Stimulated activated effector memory CD8-positive, alpha-beta T cell treated with anti-CD3 and anti-CD28 coated beads, Interleukin-12 subunit alpha, Interleukin-12 subunit beta, amount 100 ng/mL, for 72 hours (primary cell): ENCODE measurements around the gene INTS7.
"Not testable (repeated sequence)": the region's sequence is repeated elsewhere in the genome, so short reads cannot be mapped to it uniquely, and the experiment has no call there.

Experiments used
- ATAC-seq: fragments of 150-1000 bp; cut with Tn5 transposase; 2 replicates; pipeline ENCODE4 v1.10.0; 2021
- DNase-seq, 2 donors: peaks; one replicate each; pipeline ENCODE4 v3.0.0; 2021 to 2022; ENCODE audit warnings: low spot score in 2 of 2
- H3K27ac Mint-ChIP-seq: one replicate; pipeline ENCODE4 v1.8.0; 2022; ENCODE audit warnings: mild to moderate bottlenecking, mixed read lengths
- H3K36me3 Mint-ChIP-seq: one replicate; pipeline ENCODE4 v1.8.0; 2022; ENCODE audit warnings: mild to moderate bottlenecking, mixed read lengths
- H3K4me1 Mint-ChIP-seq: one replicate; pipeline ENCODE4 v1.8.0; 2022; ENCODE audit warnings: mixed read lengths
- H3K4me3 Mint-ChIP-seq: one replicate; pipeline ENCODE4 v1.8.0; 2022; ENCODE audit warnings: mild to moderate bottlenecking, mixed read lengths
- H3K9me3 Mint-ChIP-seq: one replicate; pipeline ENCODE4 v1.8.0; 2022; ENCODE audit warnings: mixed read lengths

The INTS7 gene

GRCh38 chr1:211918843-211919414 is 116.4 kb downstream of the INTS7 start:
- no peaks in the 10 kb centered on the region for H3K36me3 Mint-ChIP-seq
- no peaks in the 10 kb centered on the region for H3K9me3 Mint-ChIP-seq
- no peak for DNase-seq
- no peak for ATAC-seq
- peak overlapping the region; percentile 41 for H3K27ac Mint-ChIP-seq
- H3K4me3 Mint-ChIP-seq, result no peak overlapping the region
- no peaks in the 10 kb centered on the region for H3K4me1 Mint-ChIP-seq

- not testable (repeated sequence) for H3K4me3 Mint-ChIP-seq, ATAC-seq, H3K27ac Mint-ChIP-seq, DNase-seq, H3K9me3 Mint-ChIP-seq, H3K36me3 Mint-ChIP-seq, H3K4me1 Mint-ChIP-seq
These were observed 118.9 kb downstream of the INTS7 start for GRCh38 chr1:211916458-211916857.

GRCh38 chr1:211915924-211916323 is 119.4 kb downstream of the INTS7 start:
- Mint-ChIP-seq H3K27ac (no peak overlapping the region), H3K9me3 (no peaks in the 10 kb centered on the region), H3K4me1 (no peaks in the 10 kb centered on the region), H3K36me3 (no peaks in the 10 kb centered on the region), H3K4me3 (no peak overlapping the region)
- DNase-seq (no peak), ATAC-seq (no peak)

DNA sequence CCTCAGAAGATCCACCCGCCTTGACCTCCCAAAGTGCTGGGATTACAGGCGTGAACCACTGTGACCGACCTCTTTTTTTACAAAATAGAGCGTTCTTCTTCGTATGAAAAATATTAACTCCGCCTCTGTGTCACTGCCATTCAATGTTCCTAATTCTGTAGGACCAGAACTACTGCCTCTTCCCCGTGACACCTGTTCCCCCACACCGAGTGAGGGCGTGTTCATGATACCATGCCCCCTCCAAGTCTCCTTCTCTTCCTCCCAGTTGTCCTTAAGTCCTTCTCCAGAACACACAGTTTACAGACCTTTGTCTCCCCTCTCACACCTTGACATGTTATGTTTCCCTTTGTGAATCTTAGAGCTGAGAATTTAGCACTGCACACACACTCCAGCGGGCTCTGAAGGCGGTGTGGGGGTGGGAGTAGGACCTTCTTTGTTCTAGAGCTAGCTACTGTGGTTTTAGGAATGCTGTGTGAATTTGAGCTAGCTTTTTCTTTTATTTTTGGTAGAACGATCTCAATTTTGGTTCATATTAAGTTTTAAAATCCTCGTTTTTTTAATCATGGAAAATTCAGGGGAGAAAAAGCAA is 122.4 kb downstream of the INTS7 start:
- Mint-ChIP-seq H3K4me3 (no peak overlapping the region), H3K27ac (no peak overlapping the region), H3K9me3 (no peaks in the 10 kb centered on the region), H3K36me3 (no peaks in the 10 kb centered on the region), H3K4me1 (no peaks in the 10 kb centered on the region)
- DNase-seq, result no peak
- ATAC-seq, result no peak

GRCh38 chr1:211912038-211912437 is 123.3 kb downstream of the INTS7 start:
- Mint-ChIP-seq H3K4me3 (no peak overlapping the region), H3K27ac (no peak overlapping the region), H3K4me1 (no peaks in the 10 kb centered on the region), H3K36me3 (no peaks in the 10 kb centered on the region), H3K9me3 (no peaks in the 10 kb centered on the region)
- no peak for DNase-seq
- ATAC-seq, result no peak

DNA sequence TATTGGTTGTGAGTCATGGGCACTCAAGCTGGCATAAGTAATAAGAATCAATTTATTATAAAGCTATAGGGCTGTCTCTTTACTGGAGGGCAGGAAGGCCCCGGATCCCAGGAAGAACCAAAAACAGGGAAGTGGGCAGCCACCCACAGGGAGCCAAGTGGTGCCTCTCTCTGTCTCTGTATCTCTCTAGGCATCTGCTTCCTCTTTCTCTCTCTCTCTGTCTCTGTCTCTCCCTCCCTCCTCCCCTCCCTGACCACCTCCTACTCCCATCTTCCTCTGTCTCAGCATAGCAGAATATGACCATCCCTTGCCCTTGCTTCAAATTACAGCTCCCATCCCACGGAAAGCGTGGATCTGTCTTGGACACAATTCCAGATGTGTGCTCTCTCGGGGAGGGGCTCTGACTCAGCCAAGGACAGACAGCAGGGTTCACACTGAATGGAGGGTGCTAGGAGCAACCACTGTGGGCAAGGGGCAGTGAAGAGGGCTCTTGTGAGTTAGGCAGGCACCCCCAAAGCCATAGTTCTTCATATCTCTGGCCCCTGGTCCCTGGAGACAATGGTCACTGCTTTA is 124.4 kb downstream of the INTS7 start:
- Mint-ChIP-seq H3K9me3 (no peaks in the 10 kb centered on the region), H3K4me3 (no peak overlapping the region), H3K27ac (no peak overlapping the region), H3K36me3 (no peaks in the 10 kb centered on the region), H3K4me1 (no peaks in the 10 kb centered on the region)
- ATAC-seq (no peak), DNase-seq (no peak)

DNA sequence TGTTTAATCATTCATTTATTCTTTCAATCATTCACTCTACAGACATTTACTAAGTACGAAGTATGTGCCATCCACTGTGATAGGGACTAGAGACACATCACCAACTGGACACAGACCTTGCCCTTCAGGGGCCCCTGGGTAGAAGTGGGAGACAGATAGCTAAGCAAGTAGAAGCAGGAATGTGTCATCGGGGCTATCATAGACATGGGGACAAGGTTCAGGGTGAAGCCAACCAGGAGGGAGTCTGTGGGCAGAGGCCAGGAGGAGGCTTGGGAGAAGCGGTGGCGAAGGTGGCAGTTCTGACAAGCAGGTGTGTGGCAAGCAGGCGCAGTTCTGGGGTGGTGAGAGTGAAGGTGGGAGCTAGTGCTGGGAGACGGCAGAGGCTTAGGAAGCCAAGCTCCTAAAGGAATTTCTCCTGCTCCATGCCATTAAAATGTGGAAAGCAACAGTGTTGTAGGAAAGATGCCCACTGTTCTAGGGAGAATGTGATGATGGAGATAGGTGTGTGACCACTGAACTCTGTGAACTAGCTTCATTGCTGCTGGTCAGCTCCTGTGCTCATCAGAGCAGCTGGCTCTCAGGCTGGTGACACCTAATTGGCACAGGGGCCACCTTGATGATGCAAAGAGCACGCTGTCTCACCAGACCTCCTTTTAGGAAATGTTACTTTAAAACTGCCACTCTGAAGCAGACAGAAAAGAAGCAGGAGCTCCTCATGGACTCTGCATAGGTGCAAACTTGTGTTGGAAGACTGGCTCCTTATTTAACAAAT is 125.1 kb downstream of the INTS7 start:
- ATAC-seq (no peak), DNase-seq (no peak)
- H3K27ac Mint-ChIP-seq, result no peak overlapping the region
- H3K9me3 Mint-ChIP-seq, result no peaks in the 10 kb centered on the region
- no peak overlapping the region for H3K4me3 Mint-ChIP-seq
- no peaks in the 10 kb centered on the region for H3K4me1 Mint-ChIP-seq
- no peaks in the 10 kb centered on the region for H3K36me3 Mint-ChIP-seq

DNA sequence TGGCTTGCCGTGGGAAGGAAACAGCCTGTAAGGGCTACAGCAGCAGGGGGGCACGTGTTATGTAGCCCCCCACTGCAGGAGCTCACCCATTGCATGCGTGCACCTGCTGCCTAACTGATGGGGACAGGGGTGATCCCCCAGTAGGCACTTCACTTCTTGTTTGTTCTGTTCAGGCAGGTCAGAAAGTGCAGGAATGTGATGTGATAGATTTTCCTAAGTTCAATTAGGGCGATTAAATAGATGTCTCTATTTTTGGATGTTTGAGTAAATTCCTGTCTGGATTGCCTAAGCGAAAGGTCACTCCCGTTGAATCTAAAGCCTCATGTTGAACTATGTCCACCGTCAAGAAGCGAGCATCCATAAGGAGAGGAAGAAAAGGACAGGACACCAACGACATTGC is 126.0 kb downstream of the INTS7 start:
- ATAC-seq (no peak), DNase-seq (no peak)
- Mint-ChIP-seq H3K9me3 (no peaks in the 10 kb centered on the region), H3K36me3 (no peaks in the 10 kb centered on the region), H3K27ac (no peak overlapping the region), H3K4me1 (no peaks in the 10 kb centered on the region), H3K4me3 (no peak overlapping the region)

DNA sequence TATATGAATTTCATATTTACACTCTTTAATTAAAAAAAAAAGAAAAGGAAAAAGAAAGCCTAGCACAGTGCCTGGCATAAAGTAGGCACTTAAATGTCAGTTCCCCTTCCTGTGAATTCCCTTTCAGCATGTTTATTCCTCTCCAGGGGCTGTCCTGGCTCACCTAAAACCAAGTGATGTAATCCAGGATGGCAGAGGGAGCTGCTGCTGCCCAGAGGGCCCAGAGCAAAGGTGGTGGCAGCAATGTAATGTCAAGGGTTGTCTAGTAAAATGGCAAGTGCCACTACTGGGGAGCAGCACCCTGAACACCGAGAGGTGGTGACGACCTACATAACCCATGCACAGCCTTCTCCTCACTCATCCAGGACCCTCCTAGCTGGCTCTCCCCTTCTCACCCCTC is 126.4 kb downstream of the INTS7 start:
- H3K36me3 Mint-ChIP-seq, result no peaks in the 10 kb centered on the region

DNA sequence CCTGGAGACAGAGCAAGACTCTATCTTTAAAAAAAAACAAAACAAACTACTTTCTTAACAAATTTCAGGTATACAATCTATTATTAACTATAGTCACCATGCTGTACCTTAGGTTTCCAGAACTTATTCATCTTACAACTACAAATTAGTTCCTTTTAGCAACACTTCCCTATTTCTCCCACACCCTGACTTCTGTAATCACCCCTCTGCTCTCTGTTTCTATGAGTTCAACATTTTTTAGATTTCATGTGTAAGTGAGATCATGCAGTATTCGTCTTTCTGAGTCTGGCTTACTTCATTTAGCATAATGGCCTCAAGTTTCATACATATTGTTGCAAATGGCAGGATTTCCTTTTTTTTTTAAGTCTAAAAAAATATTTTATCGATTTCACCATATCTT is 126.9 kb downstream of the INTS7 start:
- ATAC-seq (no peak), DNase-seq (no peak)
- Mint-ChIP-seq H3K4me1 (no peaks in the 10 kb centered on the region), H3K9me3 (no peaks in the 10 kb centered on the region), H3K4me3 (no peak overlapping the region), H3K36me3 (no peaks in the 10 kb centered on the region), H3K27ac (no peak overlapping the region)

More for the DNA sequence above, 126.4 kb downstream of the INTS7 start:
- no peaks in the 10 kb centered on the region for H3K9me3 Mint-ChIP-seq
- H3K4me1 Mint-ChIP-seq, result no peaks in the 10 kb centered on the region
- ATAC-seq (no peak), DNase-seq (no peak)
- H3K27ac Mint-ChIP-seq, result no peak overlapping the region
- no peak overlapping the region for H3K4me3 Mint-ChIP-seq

DNA sequence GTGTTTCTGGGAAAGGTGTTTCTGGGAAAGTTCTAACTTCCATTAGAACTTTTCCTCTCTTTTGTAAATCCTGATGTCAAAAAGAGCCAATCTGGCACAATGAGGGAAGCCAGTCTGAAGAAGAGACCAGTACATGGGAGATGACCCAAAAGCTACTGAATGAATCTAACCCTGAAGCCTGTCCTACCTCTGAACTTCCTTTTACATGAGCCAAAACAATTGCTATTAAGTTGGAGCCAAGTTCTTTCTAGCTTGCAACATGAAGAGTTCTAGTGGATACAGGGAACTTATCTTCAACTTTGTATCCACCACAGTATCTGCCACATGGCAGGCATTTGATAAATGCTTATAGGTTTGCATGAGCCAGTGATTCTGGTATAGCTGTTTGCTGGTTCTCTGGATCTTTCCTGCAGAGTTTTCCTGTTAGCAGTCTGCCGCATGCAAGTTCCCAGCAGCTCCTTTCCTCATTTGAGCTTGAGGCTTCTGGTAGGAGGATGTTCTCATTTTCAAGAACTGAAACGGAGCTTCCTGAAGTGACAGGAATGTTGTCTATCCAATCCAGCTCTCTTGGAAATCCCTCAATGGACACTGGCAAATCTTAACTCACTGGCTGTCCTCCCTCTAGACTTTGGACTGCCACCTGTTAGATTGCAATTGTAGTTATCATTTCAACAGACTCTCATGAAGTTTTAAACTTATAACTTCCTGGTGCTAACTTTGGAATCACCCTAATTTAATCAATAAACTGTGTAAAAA is 131.7 kb downstream of the INTS7 start:
- Mint-ChIP-seq H3K4me3 (no peak overlapping the region), H3K27ac (no peak overlapping the region), H3K36me3 (no peaks in the 10 kb centered on the region), H3K9me3 (no peaks in the 10 kb centered on the region), H3K4me1 (no peaks in the 10 kb centered on the region)
- ATAC-seq (no peak), DNase-seq (no peak)

DNA sequence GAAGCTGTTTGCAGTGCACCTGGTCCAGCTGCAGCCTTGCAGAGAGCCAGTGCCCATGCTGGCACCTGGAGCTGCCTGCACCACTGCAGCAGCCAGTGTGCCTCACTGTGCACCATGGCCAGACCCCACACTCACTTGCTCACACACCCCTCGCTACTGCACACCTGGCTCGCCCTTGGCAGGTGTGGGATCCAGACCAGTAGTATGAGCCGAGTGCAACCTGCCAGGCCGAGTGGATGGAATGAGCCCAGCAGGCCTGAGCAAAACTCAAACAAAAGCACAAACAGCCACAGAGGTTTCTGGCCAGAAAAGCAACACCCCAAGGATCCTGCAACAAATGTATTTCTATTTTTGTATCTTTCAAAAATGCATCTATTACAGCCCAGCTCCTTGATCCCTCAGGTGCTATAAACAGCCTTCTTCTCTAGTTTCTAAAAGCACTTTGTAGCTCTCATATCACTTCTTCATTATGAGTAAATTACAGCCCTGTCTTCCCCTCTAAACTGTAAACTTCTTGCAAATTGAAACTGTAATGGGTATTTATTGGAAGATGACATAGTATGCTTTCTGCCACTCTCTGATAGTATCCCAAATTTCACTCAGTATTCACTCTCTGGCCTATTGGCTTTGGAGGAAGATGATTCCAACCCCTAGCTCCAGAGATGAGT is 132.6 kb downstream of the INTS7 start:
- H3K9me3 Mint-ChIP-seq, result no peaks in the 10 kb centered on the region
- H3K27ac Mint-ChIP-seq, result no peak overlapping the region
- H3K4me1 Mint-ChIP-seq, result no peaks in the 10 kb centered on the region
- ATAC-seq (peak; percentile 44), DNase-seq (no peak)
- no peaks in the 10 kb centered on the region for H3K36me3 Mint-ChIP-seq
- no peak overlapping the region for H3K4me3 Mint-ChIP-seq

DNA sequence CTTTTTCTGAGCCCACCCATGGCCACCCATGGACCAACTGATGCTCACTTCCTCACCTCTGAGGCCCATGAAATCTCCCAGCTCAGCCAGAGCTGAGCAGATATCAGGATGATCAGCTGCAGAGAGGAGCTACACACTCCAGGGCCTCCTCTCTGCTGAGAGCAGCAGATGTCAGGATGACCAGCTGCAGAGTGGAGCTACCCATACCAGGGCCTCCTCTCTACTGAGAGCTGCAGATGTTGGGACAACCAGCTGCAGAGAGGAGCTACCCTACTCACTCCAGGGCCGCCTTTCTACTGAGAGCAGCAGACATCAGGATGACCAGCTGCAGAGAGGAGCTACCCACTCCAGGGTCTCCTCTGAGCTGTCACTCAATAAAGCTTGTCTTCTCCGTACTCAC is 133.4 kb downstream of the INTS7 start:
- no peaks in the 10 kb centered on the region for H3K9me3 Mint-ChIP-seq
- no peak overlapping the region for H3K4me3 Mint-ChIP-seq
- H3K36me3 Mint-ChIP-seq, result no peaks in the 10 kb centered on the region
- H3K4me1 Mint-ChIP-seq, result no peaks in the 10 kb centered on the region
- DNase-seq (no peak), ATAC-seq (peak; percentile 24)
- H3K27ac Mint-ChIP-seq, result no peak overlapping the region

DNA sequence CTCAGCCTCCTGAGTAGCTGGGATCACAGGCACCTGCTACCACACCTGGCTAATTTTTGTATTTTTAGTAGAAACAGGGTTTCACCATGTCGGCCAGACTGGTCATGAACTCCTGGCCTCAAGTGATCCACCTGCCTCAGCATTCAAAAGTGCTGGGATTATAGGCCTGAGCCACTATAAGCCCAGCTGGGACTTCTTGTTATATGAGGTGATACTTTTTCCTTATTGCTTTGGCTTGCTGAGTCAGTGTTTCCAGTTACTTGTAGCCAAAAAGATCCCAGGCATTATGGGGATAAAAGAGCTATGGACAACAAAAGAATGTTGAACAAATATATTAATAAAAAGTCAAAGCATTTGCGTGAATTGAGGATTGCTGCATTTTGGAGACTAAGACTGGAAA is 134.9 kb downstream of the INTS7 start:
- DNase-seq (no peak), ATAC-seq (no peak)
- Mint-ChIP-seq H3K9me3 (no peaks in the 10 kb centered on the region), H3K36me3 (no peaks in the 10 kb centered on the region), H3K4me3 (no peak overlapping the region), H3K4me1 (no peaks in the 10 kb centered on the region), H3K27ac (no peak overlapping the region)

DNA sequence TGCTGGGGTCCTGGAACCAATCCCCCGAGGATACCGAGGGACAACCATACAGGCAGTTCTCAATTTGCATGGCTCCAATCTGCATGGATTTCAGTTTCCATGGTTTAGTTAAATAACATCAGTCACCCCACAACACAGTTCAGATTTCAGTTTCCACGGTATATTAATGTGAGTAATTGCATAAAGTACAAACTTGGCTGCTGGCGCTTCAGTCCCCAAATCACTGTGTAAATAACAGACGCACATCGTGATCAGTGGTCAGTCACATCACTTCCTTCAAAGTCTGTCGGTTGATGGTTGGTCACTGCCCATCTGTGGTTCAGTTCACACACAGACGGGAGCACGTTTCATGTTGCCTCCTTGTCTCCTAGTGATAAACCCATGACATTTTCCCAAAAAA is 138.4 kb downstream of the INTS7 start:
- H3K27ac Mint-ChIP-seq, result no peak overlapping the region
- H3K4me3 Mint-ChIP-seq, result no peak overlapping the region
- no peak for DNase-seq
- no peaks in the 10 kb centered on the region for H3K4me1 Mint-ChIP-seq
- no peaks in the 10 kb centered on the region for H3K9me3 Mint-ChIP-seq
- ATAC-seq, result no peak
- H3K36me3 Mint-ChIP-seq, result no peaks in the 10 kb centered on the region
